ENCODE measurements around the gene SOWAHA.
A peak's percentile ranks its signal among the peaks of the same experiment; 100 is the strongest.

SOWAHA gene

DNA sequence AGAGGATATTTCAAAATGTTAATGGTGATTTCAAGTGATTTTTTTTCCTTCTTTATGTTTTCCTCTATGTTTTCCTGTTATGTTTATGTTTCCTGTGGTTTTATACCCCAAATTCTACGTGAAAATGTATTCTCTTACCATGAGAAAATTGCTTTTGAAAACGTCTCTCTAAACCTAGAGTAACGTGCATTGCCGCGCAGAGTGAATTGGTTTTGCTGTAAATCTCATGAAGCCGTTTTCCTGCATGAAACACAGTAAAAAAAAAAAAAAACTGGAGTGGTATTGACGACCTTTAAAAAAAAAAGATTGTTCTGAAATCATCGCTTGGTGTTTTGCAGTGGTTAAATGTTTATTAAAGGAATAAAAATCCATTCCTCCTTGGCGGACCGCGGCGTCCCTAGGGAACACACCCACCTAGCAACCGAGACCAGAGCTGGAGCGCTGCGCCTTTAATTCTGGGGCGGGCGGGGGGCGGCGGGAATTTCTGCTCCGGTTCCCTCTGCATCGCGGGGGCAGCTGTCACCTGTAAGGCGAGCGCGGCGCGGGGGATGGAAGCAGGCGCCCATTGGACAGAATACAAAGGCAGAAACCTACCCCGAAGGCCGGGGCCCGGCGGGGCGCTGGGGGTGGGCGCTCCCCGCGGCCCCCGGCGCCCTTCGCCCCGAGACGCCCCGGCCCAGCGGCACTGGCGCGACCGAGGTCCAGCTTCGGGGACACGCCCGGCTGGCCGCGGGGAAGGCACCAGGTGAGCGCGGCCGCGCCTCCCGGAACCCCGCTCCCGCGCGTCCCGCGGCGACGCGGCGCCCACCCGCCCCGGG is at the start of gene SOWAHA:
Gene SOWAHA (plus strand): TSS at position 522 of the 818 bp plus-strand sequence. CDS start 320 bp downstream, outside the sequence.
- H3K27ac ChIP-seq = peak within 1 kb of the TSS; percentile 27; the same call in 1 of the 2 replicates
- TF ChIP-seq, protein P1, sequence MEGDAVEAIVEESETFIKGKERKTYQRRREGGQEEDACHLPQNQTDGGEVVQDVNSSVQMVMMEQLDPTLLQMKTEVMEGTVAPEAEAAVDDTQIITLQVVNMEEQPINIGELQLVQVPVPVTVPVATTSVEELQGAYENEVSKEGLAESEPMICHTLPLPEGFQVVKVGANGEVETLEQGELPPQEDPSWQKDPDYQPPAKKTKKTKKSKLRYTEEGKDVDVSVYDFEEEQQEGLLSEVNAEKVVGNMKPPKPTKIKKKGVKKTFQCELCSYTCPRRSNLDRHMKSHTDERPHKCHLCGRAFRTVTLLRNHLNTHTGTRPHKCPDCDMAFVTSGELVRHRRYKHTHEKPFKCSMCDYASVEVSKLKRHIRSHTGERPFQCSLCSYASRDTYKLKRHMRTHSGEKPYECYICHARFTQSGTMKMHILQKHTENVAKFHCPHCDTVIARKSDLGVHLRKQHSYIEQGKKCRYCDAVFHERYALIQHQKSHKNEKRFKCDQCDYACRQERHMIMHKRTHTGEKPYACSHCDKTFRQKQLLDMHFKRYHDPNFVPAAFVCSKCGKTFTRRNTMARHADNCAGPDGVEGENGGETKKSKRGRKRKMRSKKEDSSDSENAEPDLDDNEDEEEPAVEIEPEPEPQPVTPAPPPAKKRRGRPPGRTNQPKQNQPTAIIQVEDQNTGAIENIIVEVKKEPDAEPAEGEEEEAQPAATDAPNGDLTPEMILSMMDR (conservative IDR thresholded peaks at IDR 0.05) = no peak

GRCh38 chr5:132764051-132764450 is 49.1 kb upstream of the SOWAHA start:
- no peak overlapping the region for H3K27ac ChIP-seq
- TF ChIP-seq, protein P1 (conservative IDR thresholded peaks at IDR 0.05) = no peak

DNA sequence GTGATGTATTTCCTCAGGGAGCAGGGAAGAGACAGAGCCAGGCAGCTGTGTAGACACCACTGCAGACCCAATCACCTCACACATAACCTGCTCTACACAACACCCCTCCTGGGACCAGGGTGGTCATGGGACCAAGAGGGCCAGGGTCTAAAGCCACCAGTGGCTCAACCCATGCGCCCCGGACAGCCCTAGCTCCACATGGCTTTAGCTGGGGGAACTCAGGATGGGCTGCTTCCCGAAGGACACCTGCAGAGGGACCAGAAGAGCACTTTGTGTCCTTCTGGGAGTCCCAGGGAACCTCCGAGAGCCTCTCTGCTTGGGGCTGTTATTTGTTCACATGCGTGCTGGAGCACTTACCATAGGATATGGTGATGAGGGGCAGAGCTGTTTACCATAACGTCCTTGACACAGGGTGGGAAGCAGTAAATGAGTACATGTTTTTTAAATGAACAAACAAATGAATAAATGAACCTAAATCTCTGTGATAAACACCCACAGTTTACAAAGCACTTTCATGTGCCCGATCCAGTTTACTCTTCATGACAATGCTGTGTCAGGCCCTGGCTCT is 48.3 kb upstream of the SOWAHA start:
- no peak overlapping the region for H3K27ac ChIP-seq
- TF ChIP-seq, protein P1 (conservative IDR thresholded peaks at IDR 0.05) = no peak

GRCh38 chr5:132765311-132766019 is 47.6 kb upstream of the SOWAHA start:
- TF ChIP-seq, protein P1 (conservative IDR thresholded peaks at IDR 0.05) = no peak
- no peak overlapping the region for H3K27ac ChIP-seq

- TF ChIP-seq, protein P1 (conservative IDR thresholded peaks at IDR 0.05) = no peak
- H3K27ac ChIP-seq = no peak overlapping the region
Observed at GRCh38 chr5:132766020-132766805, 46.9 kb upstream of the SOWAHA start.

GRCh38 chr5:132766806-132767055 is 46.4 kb upstream of the SOWAHA start:
- TF ChIP-seq, protein P1 (conservative IDR thresholded peaks at IDR 0.05) = no peak
- no peak overlapping the region for H3K27ac ChIP-seq

DNA sequence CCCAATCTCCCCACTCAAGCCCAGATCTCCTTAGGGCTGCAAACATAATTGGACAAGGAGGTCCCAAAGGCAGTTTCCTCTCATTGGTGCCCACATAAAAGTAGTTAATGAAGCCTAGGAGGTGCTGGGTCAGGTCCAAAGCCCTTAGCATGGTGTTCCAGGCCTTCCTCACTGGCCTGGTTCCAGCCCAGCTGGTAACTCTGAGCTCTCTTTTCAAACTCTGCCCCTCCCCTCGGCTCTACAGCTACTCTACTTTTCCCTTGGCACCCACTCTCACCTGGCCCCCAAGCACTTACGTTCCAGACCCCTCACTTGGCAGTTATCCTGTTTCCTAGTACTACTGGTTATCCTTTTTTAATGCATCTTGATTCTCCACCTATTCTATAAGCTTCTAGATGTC is 46.0 kb upstream of the SOWAHA start:
- TF ChIP-seq, protein P1 (conservative IDR thresholded peaks at IDR 0.05) = no peak
- H3K27ac ChIP-seq = no peak overlapping the region

Data from VCaP (cell line).